Cardiac septum (tissue), 1 donor: ENCODE results near the gene DCDC2C. TPM values are rescaled to one million over a fixed set of nuclear protein-coding genes. Genes with fewer than 3 reads are reported as not detected.
"Not testable (repeated sequence)": the region's sequence is repeated elsewhere in the genome, so short reads cannot be mapped to it uniquely, and the experiment has no call there.

Source experiments
- DNase-seq: peaks from one replicate; pipeline ENCODE4 v3.0.0-alpha.2; 2020; ENCODE audit warnings: low spot score
- intact Hi-C: fragments of 100-400 bp; cut with DNase I; formaldehyde crosslinking; loops from one replicate; pipeline ENCODE4 v1.14.0; 2022
- long read RNA-seq: library from polyadenylated mRNA; unstranded; transcript quantifications from one replicate; pipeline ENCODE4 v2.0.0, GENCODE V29; 2021
- total RNA-seq: library from RNA; stranded (reverse); fragmentation: NEBNext Ultra II Directional; extraction: Animal tissue kit (Norgen Biotek cat#: 25700); gene quantifications from one replicate; pipeline ENCODE4 v1.2.1, GENCODE V29; 2021
- donor health status: DM: no; HTN: no; CAD: no.

The DCDC2C gene
- total RNA-seq: not detected
- long read RNA-seq: 0 reads

- intact Hi-C loops: no loop called here
- DNase-seq: no peak
Measured at GRCh38 chr2:3703236-3703756, at the start of gene DCDC2C. TSS of gene DCDC2C (plus strand) at chr2:3703575. CDS start at chr2:3703752, 177 bp downstream.

GRCh38 chr2:3654011-3654410 lies 49.4 kb upstream of the DCDC2C start:
- DNase-seq: no peak
- intact Hi-C loops: loop anchor here (5.0 kb wide), 1 partner anchor 232 kb away; no protein-coding TSS in a partner anchor

GRCh38 chr2:3654531-3655225 lies 48.7 kb upstream of the DCDC2C start:
- DNase-seq: no peak
- intact Hi-C loops: loop anchor here (5.0 kb wide), 1 partner anchor 232 kb away; no protein-coding TSS in a partner anchor

- intact Hi-C loops: no loop called here
- DNase-seq: no peak
Measured at GRCh38 chr2:3655871-3656761, 47.3 kb upstream of the DCDC2C start.

GRCh38 chr2:3656762-3657721 lies 46.3 kb upstream of the DCDC2C start:
- intact Hi-C loops: no loop called here

GRCh38 chr2:3657881-3658280 lies 45.5 kb upstream of the DCDC2C start, which contains the start of gene ALLC:
TSS of gene ALLC (plus strand) at chr2:3658200. CDS start at chr2:3671158, 12,958 bp downstream.
- intact Hi-C loops: no loop called here
- DNase-seq: no peak

More at GRCh38 chr2:3656762-3657721, 46.3 kb upstream of the DCDC2C start:
- DNase-seq: no peak

GRCh38 chr2:3659447-3660432 lies 43.6 kb upstream of the DCDC2C start:
- no peak for DNase-seq
- intact Hi-C loops: no loop called here

- DNase-seq, intact Hi-C loops: not testable (repeated sequence)
Measured at GRCh38 chr2:3660640-3661039, 42.7 kb upstream of the DCDC2C start.

GRCh38 chr2:3661149-3661660 lies 42.2 kb upstream of the DCDC2C start:
- DNase-seq: no peak
- intact Hi-C loops: no loop called here

- DNase-seq: no peak
- intact Hi-C loops: no loop called here
Measured at GRCh38 chr2:3662239-3662638, 41.1 kb upstream of the DCDC2C start.

GRCh38 chr2:3664118-3664517 lies 39.3 kb upstream of the DCDC2C start:
- intact Hi-C loops: no loop called here
- DNase-seq: no peak

GRCh38 chr2:3664925-3665324 lies 38.5 kb upstream of the DCDC2C start:
- intact Hi-C loops: no loop called here
- no peak for DNase-seq

GRCh38 chr2:3665886-3666612 lies 37.3 kb upstream of the DCDC2C start:
- intact Hi-C loops: no loop called here
- DNase-seq: no peak

- intact Hi-C loops: no loop called here
- DNase-seq: no peak
Measured at GRCh38 chr2:3666613-3666975, 36.8 kb upstream of the DCDC2C start.

- intact Hi-C loops: no loop called here
- no peak for DNase-seq
Measured at GRCh38 chr2:3667151-3667631, 36.2 kb upstream of the DCDC2C start.

GRCh38 chr2:3669656-3670055 lies 33.7 kb upstream of the DCDC2C start:
- intact Hi-C loops: no loop called here
- no peak for DNase-seq

GRCh38 chr2:3670376-3670775 lies 33.0 kb upstream of the DCDC2C start:
- no peak for DNase-seq

More at GRCh38 chr2:3670376-3670775, 33.0 kb upstream of the DCDC2C start:
- intact Hi-C loops: no loop called here
